NCI-H2227 (cell line): ENCODE results near the gene PCNX4.

Source experiments
- DNase-seq: peaks from one replicate; lab custom pipeline; 2025; ENCODE audit not compliant: unreplicated experiment; lab: John Stamatoyannopoulos, UW

PCNX4 gene

GRCh38 chr14:60174352-60175254 is 82.9 kb downstream of the PCNX4 start:
- DNase-seq: no peak

- DNase-seq: no peak
Observed at GRCh38 chr14:60175255-60175902, 83.7 kb downstream of the PCNX4 start.

DNA sequence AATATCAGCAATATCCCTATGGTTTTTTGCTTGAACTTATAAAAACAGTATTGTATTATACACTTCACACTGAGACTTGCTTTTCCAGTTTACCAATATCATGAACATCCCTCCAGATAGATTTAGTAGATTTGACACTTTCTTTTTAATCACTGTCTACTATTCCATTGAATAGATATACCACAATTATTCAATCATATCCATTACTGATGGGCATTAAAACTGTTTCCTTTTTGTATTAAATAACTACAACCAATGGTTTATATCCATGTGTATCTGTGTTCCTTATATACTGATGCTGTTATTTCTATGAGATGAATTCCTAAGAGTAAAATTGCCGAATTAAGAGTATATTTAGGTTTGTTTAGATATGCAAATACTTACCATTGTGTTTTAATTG is 86.4 kb downstream of the PCNX4 start:
- DNase-seq: no peak

DNA sequence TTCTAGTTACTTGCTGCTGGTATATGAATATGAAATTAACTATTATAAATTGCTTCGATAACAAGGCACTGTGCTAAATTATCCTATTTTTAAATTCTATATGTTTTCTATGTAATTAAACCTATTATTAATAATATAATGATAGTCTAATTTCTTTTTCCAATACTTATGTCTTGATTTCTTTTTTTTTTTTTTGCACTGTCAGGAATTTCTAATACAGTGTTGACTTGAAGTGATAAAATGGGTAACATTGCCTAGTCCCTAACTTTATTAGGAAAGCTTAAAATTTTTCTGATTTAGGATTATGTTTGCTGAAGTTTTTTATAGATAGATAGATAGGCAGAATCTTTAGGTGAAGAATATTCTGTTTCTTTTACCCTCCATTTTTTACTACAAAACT is 87.1 kb downstream of the PCNX4 start:
- DNase-seq: no peak

DNA sequence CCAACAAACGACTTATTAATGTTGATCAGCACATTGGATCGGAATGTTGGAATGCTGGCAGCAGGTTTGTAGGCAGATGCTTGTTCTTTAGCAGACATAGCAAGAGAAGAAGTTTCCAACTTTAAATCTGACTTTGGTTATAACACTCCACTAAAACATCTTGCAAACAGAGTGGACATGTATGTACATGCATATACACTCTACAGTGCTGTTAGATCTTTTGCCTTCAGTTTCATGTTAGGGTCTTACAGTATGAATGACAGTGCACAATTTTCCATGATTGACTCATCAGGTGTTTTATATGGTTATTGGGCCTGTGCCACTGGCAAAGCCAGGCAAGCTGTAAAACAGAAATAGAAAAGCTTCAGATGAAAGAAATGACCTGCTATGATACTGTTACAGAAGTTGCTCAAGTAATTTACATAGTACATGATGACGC is 87.7 kb downstream of the PCNX4 start:
- no peak for DNase-seq

GRCh38 chr14:60183138-60183537 is 91.4 kb downstream of the PCNX4 start:
- DNase-seq: no peak

GRCh38 chr14:60183741-60184140 is 92.0 kb downstream of the PCNX4 start:
- DNase-seq: no peak

GRCh38 chr14:60184146-60184904 is 92.6 kb downstream of the PCNX4 start:
- DNase-seq: peak; percentile 76

DNA sequence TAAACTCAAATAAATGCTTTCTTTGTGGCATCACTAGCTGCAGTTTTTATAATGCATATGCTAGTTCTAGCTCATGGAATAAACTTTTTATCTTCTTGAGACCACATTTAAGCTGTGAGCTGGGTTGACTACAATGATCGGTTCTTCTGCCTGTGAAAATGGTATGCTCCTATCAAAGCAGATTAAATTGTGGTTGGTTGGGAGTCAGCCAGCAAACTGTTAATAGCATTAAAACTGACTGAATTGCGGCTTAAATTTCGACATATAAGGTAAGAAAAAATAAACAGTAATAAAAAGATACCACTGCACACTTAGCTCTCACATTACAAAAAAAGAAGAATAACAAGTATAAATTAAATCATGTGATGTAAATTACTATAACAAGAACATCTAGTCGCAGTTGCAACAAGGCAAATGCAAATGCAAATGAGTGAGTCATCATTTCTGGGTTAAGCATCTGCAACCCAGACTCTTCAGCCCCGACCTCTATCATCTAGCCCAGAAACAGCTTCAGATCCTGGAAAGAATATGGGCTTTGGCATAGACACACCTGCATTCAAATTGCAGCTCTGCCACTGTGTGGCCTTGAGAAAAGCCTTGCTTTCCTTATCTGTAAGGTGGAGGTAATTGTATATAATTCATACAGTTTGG is 93.3 kb downstream of the PCNX4 start:
- no peak for DNase-seq

GRCh38 chr14:60188115-60188514 is 96.4 kb downstream of the PCNX4 start:
- DNase-seq: no peak

DNA sequence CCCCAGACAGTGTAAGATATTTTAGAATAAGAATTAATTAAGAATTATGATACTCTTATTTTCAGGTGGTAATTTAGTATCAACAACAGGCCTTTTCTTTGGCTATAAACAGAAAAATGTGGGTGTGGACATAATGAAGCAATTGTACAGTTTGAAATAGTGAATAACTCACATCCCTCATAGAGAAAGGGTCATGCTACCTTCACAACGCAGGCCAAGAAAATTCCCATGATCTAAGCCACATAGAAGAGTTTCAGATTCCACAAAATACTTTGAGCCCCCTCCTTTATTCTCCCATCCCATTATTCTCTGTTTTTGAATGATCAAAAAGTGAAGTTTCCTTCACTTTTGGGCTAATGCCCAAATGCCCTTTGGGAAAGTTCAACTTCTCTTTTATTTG is 97.0 kb downstream of the PCNX4 start:
- no peak for DNase-seq

- peak; percentile 19 for DNase-seq
Observed at GRCh38 chr14:60189923-60190840, 98.5 kb downstream of the PCNX4 start.

- no peak for DNase-seq
Observed at GRCh38 chr14:60195179-60195810, 103.6 kb downstream of the PCNX4 start.

GRCh38 chr14:60196291-60196690 is 104.6 kb downstream of the PCNX4 start:
- DNase-seq: no peak

- no peak for DNase-seq
Observed at GRCh38 chr14:60197629-60198303, 106.0 kb downstream of the PCNX4 start.

DNA sequence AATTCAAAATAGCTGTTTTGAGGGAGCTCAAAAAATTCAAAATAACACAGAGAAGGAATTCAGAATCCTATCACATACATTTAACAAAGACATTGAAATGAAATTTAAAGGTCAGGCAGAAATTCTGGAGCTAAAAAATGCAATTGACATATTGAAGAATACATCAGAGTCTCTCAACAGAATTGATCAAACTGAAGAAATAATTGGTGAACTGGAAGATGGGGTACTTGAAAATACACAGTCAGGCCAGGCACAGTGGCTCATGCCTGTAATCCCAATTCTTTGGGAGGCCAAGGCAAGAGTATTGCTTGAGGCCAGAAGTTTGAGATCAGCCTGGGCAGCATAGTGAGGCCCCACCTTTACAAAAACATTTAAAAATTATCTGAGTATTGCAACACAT is 107.6 kb downstream of the PCNX4 start:
- DNase-seq: no peak

- DNase-seq: no peak
Observed at GRCh38 chr14:60204104-60204842, 112.5 kb downstream of the PCNX4 start.
